GOT3 (cell line): ENCODE measurements around the gene FLRT1.

Experiments used
- DNase-seq: peaks from one replicate; lab custom pipeline; 2025; ENCODE audit warnings: mixed read lengths; lab: John Stamatoyannopoulos, UW

FLRT1 gene

GRCh38 chr11:64067230-64067993 is 31.7 kb downstream of the FLRT1 start:
- no peak for DNase-seq

GRCh38 chr11:64068705-64069400 is 33.1 kb downstream of the FLRT1 start:
- no peak for DNase-seq

DNA sequence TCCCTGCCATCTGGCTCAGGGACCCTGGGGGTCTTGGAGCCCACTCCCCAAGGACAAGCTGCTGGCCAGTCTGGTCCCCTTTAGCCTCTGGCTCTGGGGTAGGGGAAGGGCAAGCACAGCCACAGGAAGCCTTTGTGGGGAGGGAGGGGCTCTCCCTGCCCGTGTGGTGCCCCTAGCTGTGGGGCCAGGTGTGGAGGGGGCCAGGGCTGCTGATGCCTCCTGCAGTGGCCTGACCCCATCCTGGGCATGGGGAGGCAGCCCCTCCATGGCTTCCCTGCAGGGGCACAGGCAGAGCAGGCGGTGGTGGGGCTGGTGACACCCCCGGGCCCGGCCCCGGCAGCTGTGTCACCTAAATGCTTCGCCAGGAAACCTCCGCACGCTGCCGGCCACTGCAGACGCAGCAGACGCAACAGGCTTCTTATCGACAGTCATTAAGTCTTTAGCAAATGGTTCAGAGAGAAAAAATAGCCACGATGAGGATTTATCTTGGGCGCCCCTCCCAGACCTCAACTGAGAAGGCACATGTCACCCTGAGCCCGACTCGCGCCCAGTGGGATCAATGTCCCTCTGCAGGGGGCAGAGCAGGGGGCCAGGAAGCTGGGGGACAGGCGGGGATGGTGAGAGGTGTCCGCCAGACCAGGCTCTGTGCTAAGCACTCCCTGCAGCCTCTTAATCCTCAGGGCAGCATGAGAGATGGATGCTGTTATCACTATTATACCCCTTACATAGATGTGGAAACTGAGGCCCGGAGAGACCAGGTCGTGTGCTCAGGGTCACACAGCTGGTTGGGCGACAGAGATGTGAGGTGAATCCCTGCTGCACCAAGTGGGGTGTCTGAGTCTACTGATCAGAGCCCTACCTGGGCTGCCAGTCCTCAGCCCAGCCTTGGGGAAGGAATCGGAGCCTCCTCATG is 33.9 kb downstream of the FLRT1 start:
- DNase-seq = no peak

- no peak for DNase-seq
Observed at GRCh38 chr11:64070314-64070681, 34.6 kb downstream of the FLRT1 start.

DNA sequence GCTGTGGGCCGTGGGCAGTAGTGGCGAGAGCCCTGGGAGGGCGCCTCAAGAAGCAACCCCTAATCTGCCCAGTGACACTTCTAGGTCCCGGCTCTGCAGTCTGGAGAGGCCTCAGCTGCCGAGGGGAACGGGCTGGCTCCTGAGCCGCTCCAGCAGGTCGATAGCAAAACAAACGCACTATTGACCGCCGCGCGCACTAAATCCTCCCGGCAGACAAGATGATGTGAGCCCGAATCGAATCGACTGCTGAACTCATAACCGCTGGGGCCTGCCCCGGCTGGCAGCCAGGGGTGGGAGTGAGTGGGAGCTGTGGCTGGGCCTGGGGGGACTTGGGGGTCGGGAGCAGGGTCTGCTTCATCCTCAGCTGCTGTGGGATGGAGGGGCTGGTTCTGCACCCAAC is 36.1 kb downstream of the FLRT1 start:
- DNase-seq = no peak

DNA sequence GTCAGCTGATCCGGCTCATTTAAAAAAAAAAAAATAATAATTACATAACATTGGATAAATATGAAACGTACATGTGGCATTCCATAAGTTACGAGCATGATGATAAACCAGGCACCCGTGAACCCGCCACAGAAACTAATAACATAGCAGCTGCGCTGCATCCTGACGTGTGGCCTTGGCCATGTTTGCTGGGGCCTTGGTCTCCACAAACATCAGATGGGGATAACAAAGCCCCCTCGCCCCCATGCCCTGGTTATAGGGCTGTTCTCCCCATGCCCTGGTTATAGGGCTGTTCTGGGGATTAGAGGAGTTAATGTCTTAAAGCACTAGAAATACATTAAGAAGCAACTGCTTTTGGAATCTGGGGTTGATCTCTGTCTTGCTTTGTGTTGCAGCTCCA is 36.7 kb downstream of the FLRT1 start:
- DNase-seq = no peak

- DNase-seq = no peak
Observed at GRCh38 chr11:64072871-64073270, 37.1 kb downstream of the FLRT1 start.

DNA sequence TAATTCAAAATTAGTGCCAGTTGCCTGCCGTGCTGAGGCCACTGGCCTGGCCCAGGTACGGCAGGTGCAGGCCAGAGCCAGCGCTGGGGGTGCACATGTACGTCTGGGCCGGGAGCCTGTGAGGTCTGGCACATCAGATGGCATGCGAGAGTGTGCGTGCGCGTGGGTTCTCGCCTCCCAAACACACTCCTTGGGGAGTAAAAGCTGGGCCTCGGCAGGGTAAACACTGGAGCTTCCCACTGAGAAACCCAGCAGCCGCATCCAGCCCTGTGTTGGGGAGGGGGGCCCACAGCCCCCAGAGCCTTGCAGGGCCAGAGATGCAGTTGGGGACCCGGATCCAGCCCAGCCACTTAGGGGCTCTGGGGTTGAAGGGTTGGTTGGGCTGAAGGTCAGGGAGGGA is 37.8 kb downstream of the FLRT1 start:
- no peak for DNase-seq

DNA sequence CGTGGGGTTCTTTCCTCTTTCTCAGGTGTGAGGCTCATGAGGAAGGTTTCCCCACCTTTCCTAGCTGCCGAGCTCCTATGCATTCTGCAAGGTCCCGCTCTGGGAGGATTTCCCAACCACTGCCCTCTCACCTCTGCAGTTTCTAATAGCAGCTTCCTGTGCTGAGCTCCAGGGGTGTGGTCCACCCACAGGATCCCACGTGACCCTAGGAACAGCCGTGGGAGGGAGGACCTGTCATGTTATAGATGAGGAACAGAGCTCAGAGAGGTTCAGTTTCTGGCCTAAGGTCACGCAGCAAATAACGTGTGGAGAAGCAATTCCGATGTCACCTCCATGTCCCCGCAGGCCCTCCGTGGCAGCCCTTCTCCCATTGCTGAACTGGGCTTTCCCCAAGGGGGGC is 38.5 kb downstream of the FLRT1 start:
- no peak for DNase-seq

DNA sequence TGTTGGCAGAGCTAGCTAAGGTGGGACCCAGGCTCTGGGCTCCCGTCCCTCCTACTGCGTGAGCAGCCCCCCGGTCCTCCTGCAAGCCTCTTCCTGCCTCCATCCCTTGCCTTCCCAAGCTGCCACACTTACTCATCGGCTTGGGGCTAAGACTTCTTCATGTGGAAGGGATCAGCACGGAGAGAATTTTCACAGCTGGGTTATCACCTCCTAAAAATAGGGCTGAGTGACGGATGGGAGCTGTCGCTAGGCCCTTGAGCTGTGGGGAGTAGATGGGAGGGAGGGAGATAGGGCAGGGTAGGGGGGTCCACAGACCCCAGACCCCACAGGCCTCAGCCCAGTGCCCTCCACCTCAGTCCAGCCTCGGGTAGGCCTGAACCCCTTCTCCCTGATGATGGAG is 41.0 kb downstream of the FLRT1 start:
- no peak for DNase-seq

DNA sequence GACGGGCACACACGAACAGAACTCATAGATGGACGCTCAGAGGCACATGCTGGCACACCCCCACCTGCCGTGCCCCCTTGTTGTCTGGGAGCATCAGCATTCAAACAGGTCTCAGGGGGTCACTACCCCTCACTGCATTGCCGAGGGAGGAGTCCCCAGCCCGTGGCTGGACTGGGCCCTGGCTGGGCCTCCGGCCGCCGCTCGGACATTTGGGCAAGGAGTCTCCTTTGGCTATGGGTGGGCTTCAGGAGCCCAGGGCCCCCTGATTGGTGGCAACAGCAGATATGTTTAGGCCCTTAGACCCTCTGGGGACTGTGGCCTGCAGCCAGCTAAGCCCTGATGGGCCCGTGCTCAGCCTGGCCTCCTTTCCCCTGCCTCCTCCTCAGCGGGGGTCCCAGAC is 41.9 kb downstream of the FLRT1 start:
- DNase-seq = no peak

- DNase-seq = no peak
Observed at GRCh38 chr11:64078284-64078683, 42.6 kb downstream of the FLRT1 start.

DNA sequence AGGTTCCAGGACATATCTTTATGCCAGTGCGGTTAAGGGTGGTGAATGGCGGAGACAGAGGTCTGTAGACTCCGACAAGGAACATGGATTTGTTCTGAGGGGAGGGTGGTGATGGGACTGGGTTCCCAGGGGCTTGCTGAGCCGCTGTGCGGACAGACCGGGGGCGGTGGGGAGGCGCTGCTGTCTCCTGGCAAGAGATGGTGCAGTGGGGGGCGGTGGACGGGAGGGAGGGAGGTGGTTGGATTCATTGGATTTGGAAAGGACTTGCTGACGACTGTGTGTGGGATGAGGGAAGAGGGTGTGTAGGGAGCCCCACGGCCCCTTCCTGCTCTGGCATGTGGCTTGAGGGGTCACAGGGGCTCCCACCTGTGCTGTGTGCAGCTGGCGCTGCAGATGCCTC is 43.2 kb downstream of the FLRT1 start:
- no peak for DNase-seq

DNA sequence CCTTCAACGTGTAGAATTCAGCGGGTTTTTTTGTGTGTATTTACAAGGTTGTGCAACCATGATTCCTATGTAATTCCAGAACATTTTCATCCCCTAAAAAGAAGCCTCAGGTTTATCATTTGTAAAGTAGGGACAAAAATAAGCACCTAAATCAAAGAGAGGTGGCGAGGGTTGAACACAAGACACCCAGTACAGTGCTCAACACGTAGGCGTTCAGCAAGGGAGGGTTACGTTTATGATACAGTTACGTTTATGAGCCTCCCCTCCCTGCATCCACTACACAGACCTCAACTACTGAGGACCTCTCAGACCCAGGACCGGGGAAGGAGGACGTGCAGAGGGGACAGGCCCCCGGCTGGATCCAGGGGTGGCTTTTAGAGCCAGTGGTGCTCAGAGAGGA is 44.7 kb downstream of the FLRT1 start:
- no peak for DNase-seq

DNA sequence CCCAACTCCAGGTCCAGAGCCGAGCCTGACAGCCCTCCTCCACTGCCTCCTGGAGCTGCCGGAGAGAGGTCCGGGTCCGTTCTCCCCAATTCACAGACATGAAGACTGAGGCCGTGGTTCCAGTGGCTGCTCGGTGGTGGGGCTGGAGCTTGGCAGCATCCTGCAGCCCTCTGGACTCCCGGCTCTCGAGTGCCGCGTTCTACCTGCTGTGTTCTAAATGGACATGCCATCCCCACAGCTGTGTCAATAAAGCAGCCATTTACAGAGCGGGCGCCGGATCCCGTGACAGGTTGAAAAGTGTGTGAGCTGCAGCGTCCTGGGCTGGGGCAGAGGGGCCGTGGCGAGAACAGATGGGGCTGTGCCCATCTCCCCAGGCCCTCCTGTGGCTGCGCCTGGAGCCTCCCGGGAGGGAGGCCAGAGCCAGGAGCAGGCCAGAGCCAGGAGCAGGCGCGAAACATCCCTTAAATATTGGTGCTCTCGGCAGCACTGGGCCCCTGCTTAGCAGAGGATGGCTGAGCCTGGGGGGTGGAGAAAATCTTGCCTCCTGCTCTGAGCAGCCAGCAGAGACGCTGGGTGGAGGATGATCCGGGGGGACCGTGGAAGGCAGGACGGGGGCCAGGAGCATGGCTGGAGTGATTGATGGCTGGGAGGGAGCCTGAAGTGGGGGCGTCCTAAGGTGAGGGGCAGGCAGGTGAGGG is 46.2 kb downstream of the FLRT1 start:
- no peak for DNase-seq

DNA sequence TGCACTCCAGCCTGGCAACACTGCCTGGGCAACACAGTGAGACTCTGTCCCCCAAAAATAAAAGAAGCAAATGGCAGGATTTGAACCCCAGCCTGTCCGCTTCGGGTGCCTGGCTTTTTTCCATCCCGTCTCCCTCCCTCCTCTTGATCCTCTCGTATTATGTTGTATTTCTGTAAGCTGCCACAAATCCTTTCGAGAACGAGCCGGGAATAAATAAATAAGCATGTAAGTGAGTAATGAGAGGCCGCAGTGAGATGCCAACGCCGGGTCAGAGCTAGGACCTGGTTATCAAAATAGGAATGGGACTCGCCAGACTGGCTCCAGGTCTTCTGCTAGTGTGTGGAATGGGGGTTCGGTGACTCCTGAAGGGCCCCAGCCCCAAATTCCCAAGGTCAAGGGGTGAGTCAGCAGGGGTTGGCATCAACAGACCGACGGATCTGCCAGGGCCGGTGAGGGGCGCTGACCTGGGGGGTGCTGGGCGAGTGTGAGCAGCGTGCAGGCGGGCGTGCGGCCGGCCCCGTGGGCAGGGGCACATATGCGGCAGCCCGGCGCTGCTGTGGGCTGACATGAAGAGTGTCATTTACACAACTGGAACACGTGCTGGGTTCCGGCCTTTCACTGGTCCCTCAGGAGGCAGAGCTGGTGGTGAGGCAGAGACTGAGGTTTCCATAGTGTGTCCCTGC is 47.8 kb downstream of the FLRT1 start:
- DNase-seq = no peak

GRCh38 chr11:64084146-64084950 is 48.6 kb downstream of the FLRT1 start:
- no peak for DNase-seq

DNA sequence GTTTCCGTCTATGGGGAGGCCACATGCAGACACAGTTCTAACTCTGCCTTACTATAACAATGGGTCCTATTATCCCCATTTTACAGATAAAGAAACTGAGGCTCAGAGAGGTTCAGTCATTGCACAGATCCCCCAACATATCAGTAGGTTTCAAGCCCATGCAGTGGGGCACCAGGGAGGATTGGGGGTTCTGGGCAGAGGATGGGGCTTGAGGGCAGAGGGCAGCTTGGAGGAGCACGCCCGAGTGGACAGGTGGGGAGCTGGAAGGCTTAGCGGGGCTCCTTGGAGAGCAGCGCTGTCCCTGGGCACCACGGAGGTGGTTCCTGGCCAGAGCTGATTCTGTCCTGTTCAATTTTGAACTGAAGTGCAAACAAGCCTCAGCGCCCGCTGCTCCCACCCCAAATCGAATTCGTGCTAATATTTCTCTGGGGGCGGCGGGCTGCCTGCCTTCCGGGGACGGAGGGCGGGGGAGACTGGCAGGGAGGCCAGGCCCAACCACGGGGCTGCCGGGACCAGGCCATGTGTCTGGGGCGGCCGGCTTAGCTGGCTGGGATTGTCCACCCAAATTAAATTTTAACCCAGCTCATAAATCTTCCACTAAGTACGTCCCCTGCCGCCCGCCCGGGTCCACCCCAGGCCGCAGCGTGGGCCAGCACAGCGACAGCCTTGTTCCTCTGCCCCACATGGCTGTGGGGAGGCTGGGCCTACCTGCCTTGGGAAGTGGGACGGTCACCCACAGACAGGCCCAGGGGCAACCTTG is 49.4 kb downstream of the FLRT1 start:
- no peak for DNase-seq
